Osteoblast (primary cell): ENCODE measurements around the gene LRIF1. TPM values are rescaled to one million over a fixed set of nuclear protein-coding genes. Genes with fewer than 3 reads are reported as not detected.

ENCODE experiments used
- DNase-seq: peaks from one replicate; pipeline ENCODE4 v3.0.0; 2011; ENCODE audit warnings: low spot score, mixed read lengths; ENCODE audit not compliant: insufficient read length; ENCODE audit errors: missing footprints
- H2AFZ ChIP-seq: 2 replicates; pipeline ENCODE4 v1.6.0; 2011; ENCODE audit warnings: mild to moderate bottlenecking, low read length
- H3K27ac ChIP-seq: 2 replicates; pipeline ENCODE4 v1.5.1; 2011; ENCODE audit warnings: mild to moderate bottlenecking, low read depth, low read length, moderate library complexity
- H3K27me3 ChIP-seq: 2 replicates; pipeline ENCODE4 v1.6.0; 2012; ENCODE audit warnings: mild to moderate bottlenecking, control low read depth, inconsistent platforms, low read length, moderate library complexity; ENCODE audit not compliant: insufficient read depth
- H3K36me3 ChIP-seq: 2 replicates; pipeline ENCODE4 v1.5.1; 2011; ENCODE audit warnings: mild to moderate bottlenecking, low read length, control low read depth, moderate library complexity; ENCODE audit not compliant: insufficient read depth
- H3K4me1 ChIP-seq: 2 replicates; pipeline ENCODE4 v1.5.1; 2011; ENCODE audit warnings: mild to moderate bottlenecking, low read length, control low read depth, moderate library complexity; ENCODE audit not compliant: insufficient read depth
- H3K4me2 ChIP-seq: 2 replicates; pipeline ENCODE4 v1.6.0; 2011; ENCODE audit warnings: mild to moderate bottlenecking, low read length; ENCODE audit not compliant: insufficient read depth
- H3K4me3 ChIP-seq: fragments of 200-600 bp; sonication (generic); 3 replicates; pipeline ENCODE4 v1.5.1; 2012; ENCODE audit warnings: mild to moderate bottlenecking, low read length, inconsistent platforms; ENCODE audit not compliant: insufficient read depth
- H3K79me2 ChIP-seq: 2 replicates; pipeline ENCODE4 v1.6.0; 2012; ENCODE audit warnings: mild to moderate bottlenecking, low read length, control low read depth, inconsistent platforms; ENCODE audit not compliant: insufficient read depth
- H3K9me3 ChIP-seq: 2 replicates; pipeline ENCODE4 v1.5.1; 2011; ENCODE audit warnings: low read depth, low read length, control low read depth
- H4K20me1 ChIP-seq: 2 replicates; pipeline ENCODE4 v1.6.0; 2012; ENCODE audit warnings: mild to moderate bottlenecking, low read length, control low read depth; ENCODE audit not compliant: insufficient read depth
- total RNA-seq: library from RNA; depleted of rRNA; stranded (reverse); fragments of >200 nt; gene quantifications from 2 replicates; pipeline ENCODE4 v1.2.3, GENCODE V29; 2012
- TF ChIP-seq, protein P1 (sequence below): IDR thresholded peaks from 2 replicates; pipeline ENCODE4 v1.5.1; 2011; ENCODE audit warnings: mild to moderate bottlenecking, low read depth, low read length, moderate library complexity; ENCODE audit errors: extremely low read depth

LRIF1 gene
- total RNA-seq, 1 donor, result 10.5 TPM

DNA sequence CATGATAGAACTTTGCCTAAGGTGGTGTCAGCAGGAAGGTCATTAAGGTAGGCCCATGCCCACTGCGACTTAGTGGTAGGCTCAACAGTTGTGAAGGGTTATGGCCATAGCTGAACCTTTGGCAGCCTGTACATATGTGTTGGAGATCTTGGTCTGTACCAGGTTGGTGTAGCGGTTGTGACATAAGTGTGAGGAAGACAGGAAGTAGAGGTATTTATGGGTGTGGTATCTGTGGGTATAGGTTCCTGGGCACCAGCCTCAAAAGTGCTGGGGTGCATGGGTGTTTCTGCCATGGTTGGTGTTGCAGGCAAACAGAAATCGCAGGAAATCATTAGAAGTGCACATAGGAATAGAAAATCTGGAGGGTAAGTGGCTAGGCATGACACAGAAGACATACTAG, 18.6 kb upstream of the LRIF1 start:
- Histone ChIP-seq H3K27ac (no peak overlapping the region), H3K9me3 (no peaks in the 10 kb centered on the region), H4K20me1 (no peaks in the 10 kb centered on the region), H3K4me2 (no peak overlapping the region), H2AFZ (no peak overlapping the region), H3K36me3 (no peaks in the 10 kb centered on the region), H3K4me1 (no peaks in the 10 kb centered on the region), H3K27me3 (no peaks in the 10 kb centered on the region), H3K79me2 (no peaks in the 10 kb centered on the region), H3K4me3 (no peak overlapping the region)
- TF ChIP-seq, protein P1, sequence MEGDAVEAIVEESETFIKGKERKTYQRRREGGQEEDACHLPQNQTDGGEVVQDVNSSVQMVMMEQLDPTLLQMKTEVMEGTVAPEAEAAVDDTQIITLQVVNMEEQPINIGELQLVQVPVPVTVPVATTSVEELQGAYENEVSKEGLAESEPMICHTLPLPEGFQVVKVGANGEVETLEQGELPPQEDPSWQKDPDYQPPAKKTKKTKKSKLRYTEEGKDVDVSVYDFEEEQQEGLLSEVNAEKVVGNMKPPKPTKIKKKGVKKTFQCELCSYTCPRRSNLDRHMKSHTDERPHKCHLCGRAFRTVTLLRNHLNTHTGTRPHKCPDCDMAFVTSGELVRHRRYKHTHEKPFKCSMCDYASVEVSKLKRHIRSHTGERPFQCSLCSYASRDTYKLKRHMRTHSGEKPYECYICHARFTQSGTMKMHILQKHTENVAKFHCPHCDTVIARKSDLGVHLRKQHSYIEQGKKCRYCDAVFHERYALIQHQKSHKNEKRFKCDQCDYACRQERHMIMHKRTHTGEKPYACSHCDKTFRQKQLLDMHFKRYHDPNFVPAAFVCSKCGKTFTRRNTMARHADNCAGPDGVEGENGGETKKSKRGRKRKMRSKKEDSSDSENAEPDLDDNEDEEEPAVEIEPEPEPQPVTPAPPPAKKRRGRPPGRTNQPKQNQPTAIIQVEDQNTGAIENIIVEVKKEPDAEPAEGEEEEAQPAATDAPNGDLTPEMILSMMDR, result no peak
- no peak for DNase-seq

DNA sequence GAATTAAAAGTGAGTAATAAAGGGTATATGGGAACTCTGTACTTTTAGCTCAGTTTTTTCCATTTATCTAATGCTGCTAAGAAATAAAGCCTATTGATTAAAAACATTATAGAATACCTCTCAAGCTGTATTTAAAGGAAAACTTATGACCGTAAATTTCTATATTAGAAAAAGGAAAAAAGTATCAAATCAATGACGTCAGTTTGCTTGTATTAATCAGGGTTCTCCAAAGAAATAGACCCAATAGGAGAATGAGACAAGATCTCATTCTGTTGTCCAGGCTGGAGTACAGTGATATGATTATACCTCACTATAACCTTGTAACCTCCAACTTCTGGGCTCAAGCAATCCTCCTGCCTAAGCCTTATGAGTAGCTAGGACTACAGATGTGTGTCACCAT, 15.4 kb upstream of the LRIF1 start:
- Histone ChIP-seq H3K27ac (no peak overlapping the region), H3K4me1 (no peaks in the 10 kb centered on the region), H3K79me2 (no peaks in the 10 kb centered on the region), H3K4me2 (no peak overlapping the region), H4K20me1 (no peaks in the 10 kb centered on the region), H3K4me3 (no peak overlapping the region), H3K9me3 (no peaks in the 10 kb centered on the region), H3K27me3 (no peaks in the 10 kb centered on the region), H2AFZ (no peak overlapping the region), H3K36me3 (no peaks in the 10 kb centered on the region)
- no peak for DNase-seq
- TF ChIP-seq, protein P1, result no peak

- Histone ChIP-seq H3K36me3 (no peaks in the 10 kb centered on the region), H4K20me1 (no peaks in the 10 kb centered on the region), H3K79me2 (no peaks in the 10 kb centered on the region), H3K27me3 (no peaks in the 10 kb centered on the region), H3K4me1 (no peaks in the 10 kb centered on the region), H3K27ac (no peak overlapping the region), H2AFZ (no peak overlapping the region), H3K4me2 (no peak overlapping the region), H3K4me3 (no peak overlapping the region), H3K9me3 (no peaks in the 10 kb centered on the region)
- TF ChIP-seq, protein P1, result no peak
- peak; percentile 59 for DNase-seq
Observed at GRCh38 chr1:110976089-110976488, 12.4 kb upstream of the LRIF1 start.

DNA sequence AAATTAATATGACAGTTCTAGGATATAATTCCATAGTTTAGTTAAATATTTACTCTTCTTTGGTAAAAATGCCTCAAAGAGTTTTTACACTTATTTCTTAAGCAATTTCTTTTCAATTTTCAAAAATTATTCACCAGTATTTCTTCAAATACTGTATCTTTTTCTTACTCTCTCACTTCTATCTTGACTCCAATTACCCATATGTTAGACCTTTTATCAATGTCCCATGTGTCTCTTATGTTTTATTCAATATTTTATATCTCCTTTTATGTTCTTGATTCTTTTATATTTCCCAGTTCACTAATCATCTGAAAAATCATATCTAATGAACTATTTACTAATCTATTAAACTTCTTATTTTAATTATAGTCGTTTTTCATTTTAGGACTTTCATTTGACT, 11.5 kb upstream of the LRIF1 start:
- TF ChIP-seq, protein P1, result no peak

More for the DNA sequence above, 11.5 kb upstream of the LRIF1 start:
- DNase-seq, result no peak
- Histone ChIP-seq H3K27ac (no peak overlapping the region), H3K79me2 (no peaks in the 10 kb centered on the region), H3K4me1 (no peaks in the 10 kb centered on the region), H3K9me3 (no peaks in the 10 kb centered on the region), H3K4me2 (no peak overlapping the region), H3K36me3 (no peaks in the 10 kb centered on the region), H3K27me3 (no peaks in the 10 kb centered on the region), H3K4me3 (no peak overlapping the region), H2AFZ (no peak overlapping the region), H4K20me1 (no peaks in the 10 kb centered on the region)
